ENCODE data around the gene USP22. TPM values are rescaled to one million over a fixed set of nuclear protein-coding genes. Genes with fewer than 3 reads are reported as not detected.

Gene USP22
- total RNA-seq, 4 donors from 2014 or later: 74.7 to 113 (median 106) TPM

DNA sequence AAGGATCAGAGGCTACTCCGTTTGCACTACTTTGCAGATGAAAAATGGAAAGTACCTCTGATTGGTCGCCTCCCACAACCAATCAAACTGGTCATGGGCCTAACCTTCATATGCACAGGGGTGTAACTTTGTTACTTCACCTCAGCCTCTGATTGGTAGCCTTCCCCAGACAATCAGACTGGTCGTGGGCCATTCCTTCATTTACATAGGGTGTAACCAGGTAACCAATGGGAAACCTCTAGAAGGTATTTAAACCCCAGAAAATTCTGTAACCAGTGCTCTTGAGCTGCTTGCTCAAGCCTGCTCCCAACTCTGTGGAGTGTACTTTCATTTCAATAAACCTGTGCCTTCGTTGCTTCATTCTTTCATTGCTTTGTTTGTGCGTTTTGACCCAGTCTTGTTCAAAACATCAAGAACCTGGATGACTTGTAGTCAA is 39.2 kb upstream of the USP22 start:
- DNase-seq (ENCODE audit: low spot score in 2 of 2): no peak
- intact Hi-C loops (cut with DNase I; ENCODE audit: low total_unique reads): no loop called here
- TF ChIP-seq, protein P1, sequence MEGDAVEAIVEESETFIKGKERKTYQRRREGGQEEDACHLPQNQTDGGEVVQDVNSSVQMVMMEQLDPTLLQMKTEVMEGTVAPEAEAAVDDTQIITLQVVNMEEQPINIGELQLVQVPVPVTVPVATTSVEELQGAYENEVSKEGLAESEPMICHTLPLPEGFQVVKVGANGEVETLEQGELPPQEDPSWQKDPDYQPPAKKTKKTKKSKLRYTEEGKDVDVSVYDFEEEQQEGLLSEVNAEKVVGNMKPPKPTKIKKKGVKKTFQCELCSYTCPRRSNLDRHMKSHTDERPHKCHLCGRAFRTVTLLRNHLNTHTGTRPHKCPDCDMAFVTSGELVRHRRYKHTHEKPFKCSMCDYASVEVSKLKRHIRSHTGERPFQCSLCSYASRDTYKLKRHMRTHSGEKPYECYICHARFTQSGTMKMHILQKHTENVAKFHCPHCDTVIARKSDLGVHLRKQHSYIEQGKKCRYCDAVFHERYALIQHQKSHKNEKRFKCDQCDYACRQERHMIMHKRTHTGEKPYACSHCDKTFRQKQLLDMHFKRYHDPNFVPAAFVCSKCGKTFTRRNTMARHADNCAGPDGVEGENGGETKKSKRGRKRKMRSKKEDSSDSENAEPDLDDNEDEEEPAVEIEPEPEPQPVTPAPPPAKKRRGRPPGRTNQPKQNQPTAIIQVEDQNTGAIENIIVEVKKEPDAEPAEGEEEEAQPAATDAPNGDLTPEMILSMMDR (IDR thresholded peaks at IDR 0.05): no peak
- no peak for TF ChIP-seq POLR2A (IDR thresholded peaks at IDR 0.05)
- WGBS, 2 donors: 82 to 88% methylated on average over 5 of the region's 5 CpGs
- H3K4me3 ChIP-seq (ENCODE audit: low read depth, poor library complexity, severe bottlenecking): no peak overlapping the region

DNA sequence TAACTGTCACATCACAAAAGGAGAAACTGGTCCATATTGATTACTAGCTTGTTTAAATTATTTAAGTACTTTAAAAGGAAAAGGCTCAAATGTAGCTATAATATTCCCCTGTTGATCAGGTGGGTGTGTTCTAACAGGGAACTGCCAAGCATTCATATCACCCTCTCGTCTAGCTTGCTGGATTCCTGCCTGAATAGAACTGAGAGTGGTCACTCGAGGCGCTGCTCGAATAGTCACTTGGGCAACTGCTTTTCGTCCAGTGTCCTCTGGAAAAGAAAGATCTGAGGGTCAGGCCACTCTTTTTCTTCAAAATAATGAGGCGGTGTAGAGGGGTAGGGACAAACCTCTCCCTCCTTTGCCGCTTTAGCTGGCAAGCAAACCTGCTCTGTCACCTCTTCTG is 36.4 kb upstream of the USP22 start:
- intact Hi-C loops (cut with DNase I; ENCODE audit: low total_unique reads): no loop called here
- no peak for DNase-seq (ENCODE audit: low spot score in 2 of 2)
- WGBS, 2 donors: 78 to 80% methylated on average over 7 of the region's 7 CpGs
- H3K4me3 ChIP-seq (ENCODE audit: low read depth, poor library complexity, severe bottlenecking): no peak overlapping the region
- TF ChIP-seq POLR2A (IDR thresholded peaks at IDR 0.05): no peak
- TF ChIP-seq, protein P1 (IDR thresholded peaks at IDR 0.05): no peak

DNA sequence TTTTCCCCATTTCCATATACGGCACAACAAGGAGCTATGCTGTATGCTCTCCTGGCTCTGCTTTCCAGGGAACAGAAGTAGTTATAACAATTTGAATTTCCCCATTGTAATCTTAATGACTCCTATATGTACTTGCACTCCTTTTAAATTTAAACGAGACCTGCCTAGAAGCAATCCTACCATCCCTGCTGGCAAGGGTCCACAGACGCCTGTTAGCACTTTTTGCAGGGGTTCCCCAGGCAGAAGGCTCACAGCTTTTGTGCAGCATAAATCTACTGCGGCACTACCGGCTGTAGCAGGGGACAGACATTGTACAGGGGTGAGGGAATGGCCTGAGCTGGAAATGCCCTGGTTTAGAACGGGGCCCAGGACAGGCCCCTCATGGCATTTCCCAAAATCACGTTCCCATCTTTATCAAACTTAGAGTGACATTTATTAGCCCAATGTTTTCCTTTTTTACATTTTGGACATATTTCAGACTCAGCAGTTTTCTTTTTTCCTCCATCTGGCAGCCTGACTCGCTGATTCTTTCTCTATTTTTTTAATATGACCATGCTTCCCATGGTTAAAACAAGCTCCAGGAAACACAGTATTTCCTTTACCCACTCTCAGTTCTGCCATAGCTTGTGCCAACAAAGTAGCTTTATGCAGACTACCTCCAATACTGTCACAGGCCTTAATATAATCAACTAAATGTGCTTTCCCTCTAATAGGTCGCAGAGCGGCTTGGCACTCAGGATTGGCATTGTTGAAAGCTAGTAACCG is 35.4 kb upstream of the USP22 start:
- no peak for DNase-seq (ENCODE audit: low spot score in 2 of 2)
- H3K4me3 ChIP-seq (ENCODE audit: low read depth, poor library complexity, severe bottlenecking): no peak overlapping the region
- TF ChIP-seq, protein P1 (IDR thresholded peaks at IDR 0.05): no peak
- TF ChIP-seq POLR2A (IDR thresholded peaks at IDR 0.05): no peak
- WGBS, 2 donors: 67 to 71% methylated on average over 11 of the region's 11 CpGs
- intact Hi-C loops (cut with DNase I; ENCODE audit: low total_unique reads): no loop called here

DNA sequence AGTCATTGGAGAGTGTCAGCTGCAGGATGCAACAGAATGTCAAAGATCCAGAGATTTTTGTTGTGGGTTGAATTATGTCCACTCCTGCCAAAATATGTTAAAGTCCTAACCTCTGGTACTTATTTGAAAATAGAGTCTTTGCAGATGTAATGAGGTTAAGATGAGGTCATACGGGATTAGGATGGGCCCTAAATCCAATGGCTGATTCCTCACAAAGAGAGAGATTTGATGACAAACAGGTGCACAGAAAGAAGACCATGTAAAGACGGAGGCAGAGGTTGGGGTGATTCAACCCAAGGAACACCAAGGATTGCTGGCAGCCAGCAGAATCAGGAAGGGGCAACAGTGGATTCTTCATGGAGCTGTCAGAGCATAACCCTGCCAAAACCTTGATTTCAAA is 34.5 kb upstream of the USP22 start:
- TF ChIP-seq, protein P1 (IDR thresholded peaks at IDR 0.05): no peak
- no peak for TF ChIP-seq POLR2A (IDR thresholded peaks at IDR 0.05)
- intact Hi-C loops (cut with DNase I; ENCODE audit: low total_unique reads): no loop called here
- no peak for DNase-seq (ENCODE audit: low spot score in 2 of 2)
- H3K4me3 ChIP-seq (ENCODE audit: low read depth, poor library complexity, severe bottlenecking): no peak overlapping the region
- 64 to 97% methylated on average over 2 of the region's 2 CpGs for WGBS, 2 donors

DNA sequence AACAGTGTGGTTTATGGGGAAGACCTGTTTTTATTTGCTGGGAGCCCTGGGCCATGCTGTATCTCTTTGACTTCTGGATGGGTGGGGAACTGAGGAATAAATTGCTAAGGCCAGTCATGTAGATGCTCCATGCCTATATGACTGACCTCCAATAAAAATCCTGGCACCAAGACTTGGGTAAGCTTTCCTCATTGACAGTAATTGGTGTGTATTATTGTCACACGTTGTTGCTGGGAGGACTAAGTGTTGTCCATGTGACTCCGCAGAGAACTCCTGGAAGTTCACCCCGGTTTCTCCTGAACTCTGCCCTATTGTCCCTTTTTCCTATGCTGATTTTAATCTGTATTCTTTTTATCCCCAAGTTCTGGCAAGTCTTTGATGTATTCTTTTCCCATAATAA is 33.4 kb upstream of the USP22 start:
- DNase-seq (ENCODE audit: low spot score in 2 of 2): no peak
- 76 to 82% methylated on average over 3 of the region's 3 CpGs for WGBS, 2 donors
- TF ChIP-seq, protein P1 (IDR thresholded peaks at IDR 0.05): no peak
- no peak for TF ChIP-seq POLR2A (IDR thresholded peaks at IDR 0.05)
- no peak overlapping the region for H3K4me3 ChIP-seq (ENCODE audit: low read depth, poor library complexity, severe bottlenecking)
- intact Hi-C loops (cut with DNase I; ENCODE audit: low total_unique reads): no loop called here

DNA sequence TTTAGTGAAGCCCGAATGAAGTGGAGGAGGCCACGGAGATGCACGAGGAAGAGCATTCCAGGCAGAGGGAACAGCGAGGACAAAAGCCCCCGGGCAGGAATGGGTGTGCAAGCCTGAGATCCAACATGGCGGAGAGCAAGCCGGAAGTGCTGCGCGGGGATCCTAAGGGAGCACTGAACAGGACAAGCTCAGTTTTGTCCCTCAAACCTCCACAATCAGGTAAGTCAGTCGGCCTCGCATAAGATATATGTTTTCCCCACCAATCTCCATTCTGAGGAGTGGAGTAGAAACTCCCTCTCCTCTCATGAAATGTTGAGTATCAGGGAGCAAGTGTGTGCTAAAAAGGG is 32.9 kb upstream of the USP22 start:
- H3K4me3 ChIP-seq (ENCODE audit: low read depth, poor library complexity, severe bottlenecking): no peak overlapping the region
- 60% methylated on average over 11 of the region's 11 CpGs for whole genome bisulfite sequencing, 2 donors
- DNase-seq (ENCODE audit: low spot score in 2 of 2): no peak
- TF ChIP-seq, protein P1 (IDR thresholded peaks at IDR 0.05): no peak
- TF ChIP-seq POLR2A (IDR thresholded peaks at IDR 0.05): no peak
- intact Hi-C loops (cut with DNase I; ENCODE audit: low total_unique reads): no loop called here
